Measurements from ENCODE around the gene IL17RB. TPM values are rescaled to one million over a fixed set of nuclear protein-coding genes. Genes with fewer than 3 reads are reported as not detected.

Gene IL17RB
- total RNA-seq, 1 experiment from 2014 or later, result 9.8 TPM

DNA sequence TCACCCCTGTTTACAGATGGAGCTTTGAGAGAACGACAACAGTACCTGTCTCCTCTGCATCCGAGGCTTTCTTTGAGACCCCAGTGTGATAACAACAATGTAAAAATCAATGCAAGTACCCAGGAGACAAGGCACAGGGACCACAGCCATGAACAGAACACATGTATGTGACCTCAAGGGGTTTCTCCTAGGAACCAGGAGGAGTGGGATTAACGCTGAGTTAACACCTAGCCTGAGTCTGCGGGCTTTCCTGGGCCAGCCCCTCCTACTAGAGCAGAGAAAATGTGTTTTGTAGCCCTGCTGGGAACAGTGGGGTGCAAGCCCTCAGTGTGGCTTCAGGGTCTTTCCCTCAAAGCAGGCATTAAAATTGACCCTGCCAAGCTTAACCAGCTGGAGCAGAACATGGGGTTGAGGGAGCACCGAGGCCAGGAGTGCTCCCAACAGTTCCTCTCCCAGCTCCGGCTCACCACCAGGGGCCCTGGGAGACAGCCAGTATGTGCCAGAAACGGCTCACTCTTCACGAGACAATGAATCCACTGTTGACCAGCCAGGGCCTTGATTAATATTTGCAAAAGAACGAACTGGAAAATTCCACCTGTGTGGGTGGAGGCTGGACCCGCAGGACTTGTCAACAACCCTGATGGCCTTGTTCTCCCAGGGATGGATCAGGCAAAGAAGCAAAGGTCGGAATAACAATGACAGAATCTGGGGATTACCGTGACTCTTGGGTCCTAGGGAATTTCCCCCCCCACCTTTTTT, 3.8 kb upstream of the IL17RB start:
- Histone ChIP-seq H4K8ac (replicated peaks; ENCODE audit: insufficient read length, low read depth, low read length) (no peak overlapping the region), H2BK120ac (ENCODE audit: low read depth, low read length, poor library complexity, severe bottlenecking) (no peak overlapping the region), H3K27me3 (ENCODE audit: insufficient read depth, low read length) (peaks cover 9% of the 10 kb centered on the region; the same call in 1 of the 2 replicates), H3K4me2 (ENCODE audit: insufficient read depth, insufficient read length, low read length) (no peak overlapping the region), H3K4ac (ENCODE audit: low read depth, low read length) (no peak overlapping the region), H2BK12ac (ENCODE audit: insufficient read length, low read depth, low read length) (no peak overlapping the region), H2AFZ (ENCODE audit: low read length) (no peak overlapping the region), H3T11ph (ENCODE audit: low read length) (no peak overlapping the region), H4K5ac (ENCODE audit: insufficient read length, low read depth, low read length) (no peak overlapping the region), H3K14ac (ENCODE audit: insufficient read depth, low read length) (peak overlapping the region; percentile 24; the same call in 1 of the 2 replicates), H4K91ac (ENCODE audit: insufficient read length, low read depth, low read length) (no peak overlapping the region), H2AK5ac (ENCODE audit: insufficient read length, low read length) (no peak overlapping the region), H3K9ac (ENCODE audit: extremely low read depth, insufficient read length, low read length) (no peak overlapping the region), H3K9me3 (ENCODE audit: control insufficient read depth, low read depth, low read length) (no peaks in the 10 kb centered on the region), H3K27ac (ENCODE audit: insufficient read length, low read depth, low read length) (no peak overlapping the region), H3K4me1 (ENCODE audit: insufficient read depth, low read length) (peaks cover 7% of the 10 kb centered on the region; the same call in 1 of the 2 replicates), H3K79me1 (ENCODE audit: insufficient read depth, low read depth, low read length, poor library complexity, severe bottlenecking) (no peaks in the 10 kb centered on the region), H2BK5ac (ENCODE audit: insufficient read length, low read length) (no peak overlapping the region), H3K18ac (ENCODE audit: insufficient read length, low read depth, low read length) (no peak overlapping the region), H3K79me2 (ENCODE audit: insufficient read depth, low read length) (no peaks in the 10 kb centered on the region), H2BK20ac (ENCODE audit: low read depth, low read length, poor library complexity, severe bottlenecking) (no peak overlapping the region), H3K23ac (ENCODE audit: insufficient read length, low read depth, low read length) (no peak overlapping the region), H2BK15ac (ENCODE audit: low read depth, low read length) (no peak overlapping the region), H3K56ac (ENCODE audit: insufficient read length, low read depth, low read length) (no peak overlapping the region), H4K20me1 (ENCODE audit: control insufficient read depth, insufficient read depth, insufficient read length) (no peaks in the 10 kb centered on the region), H3K23me2 (ENCODE audit: insufficient read length, low read depth, low read length, poor library complexity, severe bottlenecking) (peaks cover 4% of the 10 kb centered on the region)
- Mint-ChIP-seq H3K4me1 (peaks cover 39 to 41% of the 10 kb centered on the region in 2 experiments), H3K4me3 (peak overlapping the region in 1 of 2 experiments; percentile 10; a peak in 1 of 5 replicates), H3K36me3 (ENCODE audit: insufficient read depth in 1 of 3, low read depth in 3 of 3) (peaks cover 1 to 10% (median 9%) of the 10 kb centered on the region in 3 experiments; a peak in 4 of 7 replicates), H3K27me3 (ENCODE audit: low read depth) (peaks cover 18% of the 10 kb centered on the region), H3K27ac (peak overlapping the region in 2 of 3 experiments; percentile 18 to 55; a peak in 3 of 7 replicates), H3K9me3 (no peaks in the 10 kb centered on the region; a peak in 1 of 5 replicates)
- DNase-seq, result peak; percentile 41
- TF ChIP-seq, protein P1, sequence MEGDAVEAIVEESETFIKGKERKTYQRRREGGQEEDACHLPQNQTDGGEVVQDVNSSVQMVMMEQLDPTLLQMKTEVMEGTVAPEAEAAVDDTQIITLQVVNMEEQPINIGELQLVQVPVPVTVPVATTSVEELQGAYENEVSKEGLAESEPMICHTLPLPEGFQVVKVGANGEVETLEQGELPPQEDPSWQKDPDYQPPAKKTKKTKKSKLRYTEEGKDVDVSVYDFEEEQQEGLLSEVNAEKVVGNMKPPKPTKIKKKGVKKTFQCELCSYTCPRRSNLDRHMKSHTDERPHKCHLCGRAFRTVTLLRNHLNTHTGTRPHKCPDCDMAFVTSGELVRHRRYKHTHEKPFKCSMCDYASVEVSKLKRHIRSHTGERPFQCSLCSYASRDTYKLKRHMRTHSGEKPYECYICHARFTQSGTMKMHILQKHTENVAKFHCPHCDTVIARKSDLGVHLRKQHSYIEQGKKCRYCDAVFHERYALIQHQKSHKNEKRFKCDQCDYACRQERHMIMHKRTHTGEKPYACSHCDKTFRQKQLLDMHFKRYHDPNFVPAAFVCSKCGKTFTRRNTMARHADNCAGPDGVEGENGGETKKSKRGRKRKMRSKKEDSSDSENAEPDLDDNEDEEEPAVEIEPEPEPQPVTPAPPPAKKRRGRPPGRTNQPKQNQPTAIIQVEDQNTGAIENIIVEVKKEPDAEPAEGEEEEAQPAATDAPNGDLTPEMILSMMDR (conservative IDR thresholded peaks at IDR 0.05), result peak; percentile 49; the same call in 2 of the 3 replicates
- no CpG with 5 or more reads among the region's 12 CpGs for WGBS (ENCODE audit: extremely low coverage, insufficient read length, low lambda C conversion rate)

All from H9 (cell line).